Muscle of arm (tissue), 14 donors: Measurements from ENCODE around the gene CMTM6. TPM values are rescaled to one million over a fixed set of nuclear protein-coding genes. Genes with fewer than 3 reads are reported as not detected.
"Not testable (repeated sequence)": the region's sequence is repeated elsewhere in the genome, so short reads cannot be mapped to it uniquely, and the experiment has no call there.

Experiments used
- DNase-seq: peaks from one replicate; pipeline ENCODE4 v3.0.0-alpha.2; 2013
- long read RNA-seq, 11 donors: transcript quantifications; one replicate each; lab custom pipeline, GENCODE V29; 2026
- polyA plus RNA-seq, 12 donors: library from polyadenylated mRNA; unstranded; fragments of 120-200 nt; gene quantifications; one replicate each; pipeline ENCODE4 v1.2.1, GENCODE V29; 2013; ENCODE audit not compliant: insufficient read length in 12 of 12

CMTM6 gene, protein sequence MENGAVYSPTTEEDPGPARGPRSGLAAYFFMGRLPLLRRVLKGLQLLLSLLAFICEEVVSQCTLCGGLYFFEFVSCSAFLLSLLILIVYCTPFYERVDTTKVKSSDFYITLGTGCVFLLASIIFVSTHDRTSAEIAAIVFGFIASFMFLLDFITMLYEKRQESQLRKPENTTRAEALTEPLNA
- 100 to 1,000 TPM in 1 of 12 donors, 10 to 100 TPM in 11; 20.3 to 110 (median 31.2) TPM for polyA plus RNA-seq
- long read RNA-seq, donor 1, transcript CMTM6-201 (4 exons, 3,863 nt), result major isoform, 36 of 51 reads
- long read RNA-seq, donor 1, partial matches to known transcripts, result 15 of 51 reads
- long read RNA-seq, donor 1, other reads (novel, unspliced or antisense), result 0 of 51 reads
- long read RNA-seq, donor 2, transcript CMTM6-201 (4 exons, 3,863 nt), result major isoform, 18 of 18 reads
- long read RNA-seq, donor 2, partial matches to known transcripts, result 0 of 18 reads
- long read RNA-seq, donor 2, other reads (novel, unspliced or antisense), result 0 of 18 reads
- long read RNA-seq, donor 3, transcript CMTM6-201 (4 exons, 3,863 nt), result major isoform, 7 of 7 reads
- long read RNA-seq, donor 3, partial matches to known transcripts, result 0 of 7 reads
- long read RNA-seq, donor 3, other reads (novel, unspliced or antisense), result 0 of 7 reads
- long read RNA-seq, donor 4, partial matches to known transcripts, result 0 of 2 reads
- long read RNA-seq, donor 4, other reads (novel, unspliced or antisense), result 0 of 2 reads
- long read RNA-seq, donor 5, transcript CMTM6-201 (4 exons, 3,863 nt), result major isoform, 20 of 21 reads
- long read RNA-seq, donor 5, partial matches to known transcripts, result 0 of 21 reads
- long read RNA-seq, donor 5, other reads (novel, unspliced or antisense), result 0 of 21 reads
- long read RNA-seq, donor 6, transcript CMTM6-201 (4 exons, 3,863 nt), result major isoform, 5 of 6 reads
- long read RNA-seq, donor 6, partial matches to known transcripts, result 0 of 6 reads
- long read RNA-seq, donor 6, other reads (novel, unspliced or antisense), result 0 of 6 reads
- long read RNA-seq, donor 7, transcript CMTM6-201 (4 exons, 3,863 nt), result major isoform, 5 of 5 reads
- long read RNA-seq, donor 7, partial matches to known transcripts, result 0 of 5 reads
- long read RNA-seq, donor 7, other reads (novel, unspliced or antisense), result 0 of 5 reads
- long read RNA-seq, donor 8, transcript CMTM6-201 (4 exons, 3,863 nt), result major isoform, 18 of 19 reads
- long read RNA-seq, donor 8, partial matches to known transcripts, result 0 of 19 reads
- long read RNA-seq, donor 8, other reads (novel, unspliced or antisense), result 0 of 19 reads
- long read RNA-seq, donor 9, transcript CMTM6-201 (4 exons, 3,863 nt), result major isoform, 11 of 11 reads
- long read RNA-seq, donor 9, partial matches to known transcripts, result 0 of 11 reads
- long read RNA-seq, donor 9, other reads (novel, unspliced or antisense), result 0 of 11 reads
- long read RNA-seq, donor 10, transcript CMTM6-201 (4 exons, 3,863 nt), result major isoform, 12 of 13 reads
- long read RNA-seq, donor 10, partial matches to known transcripts, result 0 of 13 reads
- long read RNA-seq, donor 10, other reads (novel, unspliced or antisense), result 0 of 13 reads
- long read RNA-seq, donor 11, transcript CMTM6-201 (4 exons, 3,863 nt), result major isoform, 22 of 24 reads
- long read RNA-seq, donor 11, partial matches to known transcripts, result 0 of 24 reads
- long read RNA-seq, donor 11, other reads (novel, unspliced or antisense), result 0 of 24 reads

DNA sequence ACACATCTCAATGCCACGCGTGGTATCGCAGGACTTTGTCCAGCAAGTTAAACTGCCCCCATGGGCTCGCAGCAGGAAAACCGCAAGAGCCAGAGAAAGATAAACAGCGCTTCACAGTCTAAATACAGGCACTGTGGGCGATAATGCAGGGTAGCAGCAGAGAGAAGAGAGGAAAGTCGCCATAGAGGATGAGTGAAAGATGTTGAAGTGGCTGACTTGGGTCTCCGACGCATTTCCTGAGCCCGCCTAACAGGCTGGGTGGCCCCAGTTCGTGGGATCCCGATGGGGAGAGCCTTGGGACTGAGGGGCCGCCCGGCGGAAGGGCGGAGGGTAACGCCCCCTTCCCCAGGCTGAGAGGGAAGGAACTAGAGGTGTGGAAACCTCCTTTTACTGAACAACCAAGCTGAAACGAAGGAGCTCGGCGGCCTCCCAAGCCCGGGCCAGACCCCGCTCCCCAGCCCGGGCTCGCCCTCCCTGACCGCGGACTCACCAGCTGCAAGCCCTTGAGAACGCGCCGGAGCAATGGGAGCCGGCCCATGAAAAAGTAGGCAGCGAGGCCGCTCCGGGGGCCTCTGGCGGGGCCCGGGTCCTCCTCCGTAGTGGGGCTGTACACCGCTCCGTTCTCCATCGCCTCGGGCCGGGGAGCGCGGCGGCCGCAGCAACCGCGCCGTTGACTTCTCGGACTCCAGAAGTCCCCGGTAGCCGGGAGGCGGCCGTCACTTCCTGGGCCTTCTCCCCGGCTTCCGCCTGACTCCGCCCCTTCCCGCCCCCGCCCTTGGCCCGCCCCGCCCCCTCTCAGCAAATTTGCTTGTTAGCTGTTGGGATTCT is at the start of gene CMTM6:
TSS of gene CMTM6 (minus strand) at position 735 of the 828 bp plus-strand sequence. CDS start at position 628, 107 bp downstream.
- DNase-seq, result peak; percentile 83

DNA sequence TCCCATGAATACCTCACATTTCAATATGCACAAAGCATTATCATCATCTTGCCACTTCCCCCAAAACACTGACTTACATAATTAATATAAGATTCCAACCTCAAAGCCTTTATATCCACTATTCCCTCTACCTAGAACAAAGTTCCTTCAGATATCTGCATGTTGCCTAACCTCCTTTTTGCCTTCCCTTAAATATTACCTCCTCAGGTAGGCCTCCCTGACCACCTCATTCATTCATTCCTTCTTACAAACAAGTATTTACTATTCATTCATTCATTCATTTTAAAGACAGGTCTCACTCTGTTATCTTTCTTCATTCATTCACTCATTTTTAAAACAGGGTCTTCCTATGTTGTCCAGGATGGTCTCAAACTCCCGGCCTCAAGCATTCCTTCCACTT is 49.4 kb upstream of the CMTM6 start:
- no peak for DNase-seq

DNA sequence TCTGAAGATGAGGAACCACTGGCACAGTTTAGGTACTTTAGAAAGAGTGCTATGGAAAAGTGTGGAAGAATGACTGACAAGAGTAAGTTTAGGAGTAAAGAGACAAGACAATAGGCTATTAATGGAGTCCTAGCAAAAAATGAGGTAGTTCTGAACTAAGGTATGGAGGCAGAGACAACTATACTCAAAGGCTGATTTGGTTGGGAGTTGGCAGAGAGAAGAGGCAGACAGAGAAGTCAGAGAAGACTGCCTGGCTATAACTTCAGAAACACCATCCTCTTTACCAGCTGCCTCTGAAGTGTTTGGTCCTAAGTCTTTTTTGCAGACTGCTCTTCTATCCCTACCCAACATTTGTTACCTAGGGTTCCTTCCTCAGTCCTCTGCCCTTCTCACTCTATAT is 48.8 kb upstream of the CMTM6 start:
- no peak for DNase-seq

DNA sequence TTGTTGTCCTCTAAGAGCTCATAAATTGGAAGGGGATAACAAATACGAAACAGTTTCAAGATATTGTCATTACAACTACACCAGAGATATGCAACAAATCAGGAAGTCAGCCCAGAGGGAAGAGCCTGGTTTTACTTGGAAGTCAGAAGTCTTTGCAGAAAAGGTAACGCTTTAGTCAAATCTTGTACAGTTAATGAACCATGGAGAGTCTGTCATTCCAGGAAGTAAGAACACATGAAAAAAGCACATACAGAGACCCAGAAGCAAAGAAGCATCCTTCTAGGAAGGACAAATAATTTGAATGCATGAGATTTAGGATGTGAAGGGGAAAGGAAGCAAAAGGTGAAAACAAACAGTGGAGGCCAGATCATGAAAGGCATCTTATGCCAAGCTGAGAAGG is 48.4 kb upstream of the CMTM6 start:
- no peak for DNase-seq

DNA sequence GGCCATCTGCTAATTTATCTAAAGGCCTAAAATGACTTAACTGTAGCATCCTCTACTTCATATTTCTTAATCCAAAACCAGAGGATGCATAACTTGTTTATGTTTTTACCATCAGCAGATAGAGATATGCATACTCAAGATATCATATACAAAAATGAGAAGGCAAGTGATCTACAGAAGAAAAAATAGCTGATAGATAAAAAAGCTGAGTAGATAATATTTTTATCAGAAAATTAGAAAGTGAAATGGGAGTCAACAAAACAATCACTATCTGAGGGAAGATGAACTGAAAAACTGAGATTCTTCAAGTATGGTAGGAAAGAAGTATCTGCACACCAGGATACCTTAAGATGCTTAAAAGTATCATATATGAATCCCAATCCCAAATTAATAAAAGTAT is 42.7 kb upstream of the CMTM6 start:
- no peak for DNase-seq

DNA sequence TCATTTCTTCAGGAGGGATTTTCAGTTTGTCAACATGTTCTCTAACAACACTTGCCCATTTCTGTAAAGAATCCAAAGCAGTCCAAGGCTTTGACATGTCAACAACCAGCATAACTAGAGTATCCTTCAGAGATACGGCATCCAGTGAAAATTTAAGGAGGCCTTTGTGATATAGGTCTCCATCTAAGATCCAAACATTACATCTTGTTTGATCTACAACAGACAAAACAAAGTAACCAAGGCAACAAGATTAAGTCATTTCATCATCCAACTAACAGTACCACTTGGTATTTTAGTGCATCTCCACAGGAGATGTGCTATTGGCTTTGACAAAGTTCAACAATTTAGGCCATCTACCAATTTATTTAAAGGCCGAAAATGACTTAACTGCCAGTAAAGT is 42.2 kb upstream of the CMTM6 start:
- no peak for DNase-seq

DNA sequence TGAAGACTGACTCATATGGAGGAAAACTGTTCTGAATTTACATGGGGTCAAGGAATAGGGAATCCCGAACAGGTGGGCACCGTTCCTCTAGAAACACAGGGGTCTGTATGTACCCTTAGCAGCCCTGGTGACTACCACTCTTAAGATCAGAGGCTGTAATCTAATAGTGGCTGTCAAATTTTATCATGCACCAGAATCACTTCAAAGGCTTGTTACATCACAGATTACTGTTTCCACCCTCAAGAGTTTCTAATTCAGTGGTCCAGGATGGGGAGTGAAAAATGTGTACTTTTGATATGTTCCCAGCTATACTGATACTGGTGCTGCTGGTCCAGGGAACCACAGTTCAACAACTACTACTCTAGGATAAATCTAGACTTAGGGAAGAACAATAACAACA is 40.2 kb upstream of the CMTM6 start:
- no peak for DNase-seq

DNA sequence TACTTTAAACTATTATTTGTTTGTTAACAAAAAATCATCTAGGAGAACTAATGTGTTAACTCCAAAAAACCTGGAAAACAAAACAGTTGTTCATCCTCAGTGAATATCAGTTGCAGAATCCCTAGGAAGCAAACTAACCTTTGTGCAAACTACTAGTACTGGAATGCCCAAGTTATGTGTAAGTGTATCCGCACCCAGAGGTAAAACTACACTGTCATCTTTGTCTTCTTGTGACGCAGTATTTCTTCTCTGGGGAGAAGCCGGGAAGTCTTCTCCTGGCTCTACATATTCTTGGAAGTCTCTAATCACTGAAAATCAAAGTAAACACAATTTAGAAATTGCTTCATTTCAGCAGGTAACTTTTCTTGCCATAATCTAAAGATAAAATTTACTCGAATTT is 38.2 kb upstream of the CMTM6 start:
- DNase-seq, result no peak

DNA sequence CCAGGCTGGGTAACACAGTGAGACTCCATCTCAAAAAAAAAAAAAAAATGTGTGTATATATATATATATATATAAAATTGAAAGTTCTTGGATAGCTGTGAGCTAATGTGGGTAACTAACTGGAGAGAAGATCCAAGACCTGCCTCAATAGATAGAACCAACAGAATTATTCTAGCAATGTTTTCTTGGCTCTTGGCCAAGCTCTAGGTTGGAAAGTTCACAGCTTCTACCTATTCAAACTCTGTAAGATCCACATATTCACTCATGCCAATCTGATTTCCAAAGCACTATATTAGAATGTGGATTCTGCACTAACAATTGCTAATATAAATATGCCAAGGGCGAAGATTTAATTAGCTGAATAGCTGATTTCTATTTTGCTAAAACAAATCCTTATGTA is 29.8 kb upstream of the CMTM6 start:
- no peak for DNase-seq

DNA sequence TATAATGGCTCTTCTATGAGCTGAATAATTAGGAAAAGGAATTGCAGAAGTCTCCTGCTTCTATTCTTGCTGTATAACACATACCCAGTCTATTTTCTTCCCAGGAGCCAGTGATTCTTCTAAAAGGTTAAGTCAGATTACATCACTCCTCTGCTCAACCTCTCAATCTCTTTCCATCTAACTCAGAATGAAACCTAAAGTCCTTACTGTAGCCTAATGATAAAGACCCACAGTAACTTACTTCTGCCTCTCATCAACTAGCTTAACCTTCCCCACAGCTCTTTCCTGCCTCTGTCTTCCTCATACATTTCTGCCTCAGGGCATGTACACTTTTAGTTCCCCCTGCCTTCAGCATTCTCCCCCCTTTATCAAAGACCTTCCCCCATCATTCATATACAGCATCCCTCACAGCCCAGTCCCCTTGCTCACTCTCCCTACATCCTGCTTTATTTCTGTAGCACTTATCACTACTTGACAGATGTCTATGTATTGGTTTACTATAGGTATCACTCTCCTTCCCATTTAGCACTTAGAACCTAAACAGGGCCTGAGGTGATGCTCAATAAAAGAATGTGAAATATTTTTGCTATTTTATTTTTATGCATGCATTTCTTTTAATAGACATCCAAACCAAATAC is 28.5 kb upstream of the CMTM6 start:
- no peak for DNase-seq

DNA sequence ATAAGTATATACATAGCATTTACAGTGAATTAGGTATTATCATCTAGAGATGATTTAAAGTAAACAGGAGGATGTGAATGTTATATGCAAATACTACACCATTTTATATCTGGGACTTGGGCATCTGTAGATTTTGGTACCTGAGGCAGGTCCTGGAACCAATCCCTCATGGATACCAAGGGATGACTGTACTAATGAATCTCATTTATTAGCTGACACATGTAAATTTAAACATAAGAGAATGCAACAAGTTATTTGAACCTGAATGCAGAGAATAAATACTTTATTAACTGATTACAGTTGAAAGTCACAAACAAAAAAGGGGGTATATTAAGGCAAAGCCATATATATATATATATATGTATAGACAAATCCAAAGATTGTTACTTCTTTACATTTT is 23.1 kb upstream of the CMTM6 start:
- no peak for DNase-seq

DNA sequence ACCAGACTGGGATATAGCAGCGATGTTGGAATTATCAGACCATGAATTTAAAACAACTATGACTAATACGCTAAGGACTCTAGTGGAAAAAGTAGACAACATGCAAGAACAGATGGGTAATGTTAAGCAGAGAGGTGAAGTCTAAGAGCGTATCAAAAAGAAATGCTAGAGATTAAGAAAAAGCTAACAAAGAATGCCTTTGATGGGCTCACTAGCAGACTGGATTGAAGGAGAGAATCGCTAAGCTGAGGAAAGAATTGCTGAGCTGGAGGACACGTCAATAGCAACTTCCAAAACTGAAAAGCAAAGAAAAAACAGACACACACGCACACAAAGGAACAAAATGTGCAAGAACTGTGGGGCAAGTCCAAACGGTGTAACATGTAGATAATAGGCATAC is 20.0 kb upstream of the CMTM6 start:
- DNase-seq, result no peak

DNA sequence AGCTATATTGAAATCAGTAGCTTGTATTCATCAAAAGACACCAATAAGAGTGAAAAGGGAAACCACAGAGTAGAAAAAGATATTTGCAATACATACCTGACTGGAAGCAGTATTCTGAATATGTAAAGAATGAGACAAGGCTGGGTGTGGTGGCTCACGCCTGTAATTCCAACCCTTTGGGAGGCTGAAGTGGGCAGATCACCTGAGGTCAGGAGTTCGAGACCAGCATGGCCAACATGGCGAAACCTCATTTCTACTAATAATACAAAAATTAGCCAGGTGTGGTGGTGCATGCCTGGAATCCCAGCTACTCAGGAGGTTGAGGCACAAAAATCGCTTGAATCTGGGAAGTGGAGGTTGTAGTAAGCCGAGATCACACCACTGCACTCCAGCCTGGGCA is 16.3 kb upstream of the CMTM6 start:
- not testable (repeated sequence) for DNase-seq

DNA sequence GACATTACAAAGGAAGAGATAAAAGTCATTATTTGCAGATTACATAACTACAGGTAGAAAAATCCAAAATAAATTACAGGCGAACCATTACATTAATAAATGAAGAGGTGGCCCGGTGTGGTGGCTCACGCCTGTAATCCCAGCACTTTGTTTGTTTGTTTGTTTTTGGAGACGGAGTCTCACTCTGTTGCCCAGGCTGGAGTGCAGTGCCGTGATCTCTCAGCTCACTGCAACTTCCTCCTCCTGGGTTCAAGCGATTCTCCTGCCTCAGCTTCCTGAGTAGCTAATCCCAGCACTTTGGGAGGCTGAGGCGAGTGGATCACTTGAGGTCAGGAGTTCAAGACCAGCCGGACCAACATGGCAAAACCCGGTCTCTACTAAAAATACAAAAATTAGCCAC is 14.1 kb upstream of the CMTM6 start:
- not testable (repeated sequence) for DNase-seq

DNA sequence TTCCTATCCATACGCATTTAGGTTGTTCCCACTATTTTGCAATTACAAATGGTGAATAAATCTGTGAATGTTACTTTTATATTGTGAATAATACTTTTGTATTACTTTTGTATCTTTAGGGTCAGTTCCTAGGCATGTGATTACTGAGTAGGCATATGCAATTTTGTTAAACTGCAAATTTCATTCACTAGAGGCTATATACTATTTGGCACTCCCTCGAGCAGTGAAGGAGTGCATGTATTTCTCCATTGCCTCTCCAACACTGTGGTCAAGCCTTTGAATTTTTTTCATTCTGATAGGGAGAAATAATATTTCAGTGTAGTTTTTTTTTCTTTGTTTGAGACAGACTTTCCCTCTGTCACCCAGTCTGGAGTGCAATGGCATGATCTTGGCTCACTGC is 8.4 kb upstream of the CMTM6 start:
- DNase-seq, result no peak

DNA sequence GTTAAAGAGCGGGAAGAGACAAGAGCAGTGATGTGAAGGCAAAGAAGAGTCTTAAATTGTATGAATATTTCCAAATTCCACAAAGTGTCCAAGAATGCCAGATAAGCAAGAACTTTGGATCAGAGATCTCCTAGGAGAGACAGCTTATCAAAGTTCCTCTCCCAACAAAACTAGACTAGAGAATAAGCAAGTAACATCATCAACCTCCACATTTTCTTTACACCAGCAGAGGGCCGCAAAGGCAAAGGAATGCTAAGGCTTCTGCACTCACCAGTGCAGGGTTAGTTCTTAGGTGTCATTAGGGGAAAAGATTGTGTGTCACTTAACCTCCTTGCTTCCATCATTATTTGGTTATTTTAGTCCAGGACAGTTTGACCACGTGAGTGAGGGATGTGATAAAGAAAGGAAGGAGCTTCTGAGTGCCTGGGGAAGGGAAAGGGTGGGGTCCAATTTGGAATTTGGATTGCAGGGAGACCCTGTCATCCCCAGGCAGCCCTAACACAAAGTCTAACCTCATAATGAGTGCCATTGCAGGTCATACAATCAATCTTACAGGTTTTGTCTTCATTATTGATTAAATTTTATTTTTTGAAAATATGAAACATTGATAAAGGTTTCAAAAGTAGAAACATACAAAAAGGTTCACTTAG is 7.5 kb upstream of the CMTM6 start:
- peak; percentile 72 for DNase-seq

DNA sequence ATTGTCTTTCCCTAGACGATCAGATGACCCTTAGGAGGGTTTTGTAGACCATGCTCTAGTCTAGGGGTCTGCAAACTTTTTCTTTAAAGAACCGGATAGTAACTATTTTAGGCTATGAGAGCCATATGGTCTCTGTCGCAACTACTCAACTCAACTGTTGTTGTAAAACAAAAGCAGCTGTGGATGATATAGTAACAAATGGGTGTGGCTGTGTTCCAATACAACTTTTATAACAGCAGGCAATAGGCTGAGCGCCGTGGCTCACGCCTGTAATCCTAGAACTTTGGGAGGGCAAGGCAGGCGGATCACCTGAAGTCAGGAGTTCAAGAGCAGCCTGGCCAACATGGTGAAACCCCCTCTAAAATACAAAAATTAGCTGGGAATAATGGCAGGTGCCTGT is 6.1 kb upstream of the CMTM6 start:
- DNase-seq, result peak; percentile 34

DNA sequence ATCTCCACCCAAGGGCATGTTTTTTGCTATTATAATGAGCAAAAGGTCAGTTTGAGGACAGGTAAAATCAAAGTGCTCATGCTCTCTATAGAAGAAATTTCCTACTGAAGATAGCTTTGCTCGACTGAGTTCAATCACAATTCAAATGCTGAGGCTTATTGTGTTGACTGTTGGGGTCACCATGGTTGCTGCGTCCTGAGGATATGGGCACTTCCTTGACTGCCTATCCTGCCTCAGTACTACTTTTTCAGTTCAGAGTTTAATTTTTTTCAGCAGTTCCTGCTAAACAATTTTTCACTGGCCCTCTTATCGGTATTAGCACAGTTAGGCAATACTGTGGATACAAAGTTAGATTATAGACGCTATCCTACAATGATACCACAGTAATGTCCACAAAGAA is 3.8 kb upstream of the CMTM6 start:
- DNase-seq, result no peak

DNA sequence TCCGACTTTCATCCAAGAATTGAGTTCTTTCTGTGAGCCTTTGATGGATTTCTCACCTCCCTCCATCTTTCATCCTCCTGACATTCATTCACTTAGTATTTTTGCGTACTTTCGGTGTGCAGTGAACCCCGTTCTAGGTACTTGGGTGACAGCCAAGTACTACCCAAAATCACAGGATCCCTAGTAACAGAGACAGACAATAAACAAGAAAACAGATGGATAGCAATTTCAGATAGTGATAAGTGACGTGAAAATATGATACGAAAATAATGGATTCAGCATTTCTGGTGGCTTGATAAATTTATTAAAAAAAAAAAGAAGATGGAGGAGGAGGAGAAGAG is 264 bp upstream of the CMTM6 start:
- DNase-seq, result no peak

DNA sequence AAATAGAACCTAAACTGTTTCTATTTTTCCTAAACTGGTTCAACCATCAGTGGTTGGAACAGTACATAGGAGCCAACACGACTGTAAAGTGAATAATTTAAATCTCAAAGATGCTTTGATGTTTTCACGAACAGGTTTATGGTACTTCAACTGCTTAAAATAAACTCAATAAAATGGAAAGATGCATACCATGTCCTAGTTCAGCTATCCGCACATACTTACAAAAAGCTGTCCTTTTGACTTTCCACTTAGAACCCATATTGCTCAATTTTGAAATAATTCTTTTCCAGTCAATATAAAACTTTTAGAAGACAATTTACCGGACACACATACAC is 902 bp downstream of the CMTM6 start:
- DNase-seq, result no peak
